Neural progenitor cell (in vitro differentiated cells): ENCODE measurements around the gene MRM2.

Experiments used
- CTCF ChIP-seq: fragments of 200-600 bp; sonication (generic); IDR thresholded peaks from 2 replicates; pipeline ENCODE4 v1.5.1; 2017; ENCODE audit warnings: antibody characterized with exemption, mild to moderate bottlenecking
- EZH2 ChIP-seq: fragments of 200-600 bp; sonication (generic); IDR thresholded peaks from 2 replicates; pipeline ENCODE4 v1.6.1; 2017; ENCODE audit warnings: antibody characterized with exemption, mild to moderate bottlenecking, moderate library complexity
- EZH2phosphoT487 ChIP-seq: fragments of 200-600 bp; sonication (generic); IDR thresholded peaks from 2 replicates; pipeline ENCODE4 v1.6.1; 2017; ENCODE audit warnings: antibody characterized with exemption

GRCh38 chr7:2289621-2290020 is 47.6 kb upstream of the MRM2 start:
- TF ChIP-seq CTCF: no peak
- no peak for TF ChIP-seq EZH2phosphoT487
- TF ChIP-seq EZH2: no peak
